Lower leg skin (tissue), 4 donors: ENCODE measurements around the gene TRIM31. TPM values are rescaled to one million over a fixed set of nuclear protein-coding genes. Genes with fewer than 3 reads are reported as not detected.

ENCODE experiments used
- DNase-seq, 2 donors: peaks; one replicate each; pipeline ENCODE4 v3.0.0-alpha.2; 2019; ENCODE audit warnings: low spot score in 2 of 2
- H3K4me3 ChIP-seq: fragments of 200-600 bp; sonication (generic); 2 replicates; pipeline ENCODE4 v1.5.1; 2017; ENCODE audit warnings: mild to moderate bottlenecking, low read depth; ENCODE audit not compliant: poor library complexity, severe bottlenecking
- POLR2A ChIP-seq, 2 donors: fragments of 450-650 bp; IDR thresholded peaks; one replicate each; pipeline ENCODE4 v1.6.1; 2016 to 2017; ENCODE audit warnings: antibody characterized with exemption in 2 of 2, mild to moderate bottlenecking in 1 of 2, moderate library complexity in 1 of 2
- WGBS, 2 donors: methylation state at CpG; one replicate each; pipeline ENCODE4 v1.1.5; 2018; 5-methylcytosine and 5-hydroxymethylcytosine counted together
- intact Hi-C: fragments of 100-400 bp; cut with DNase I; formaldehyde crosslinking; loops from one replicate; pipeline ENCODE4 v1.15.0; 2023; ENCODE audit warnings: low total_unique reads
- total RNA-seq, 4 donors: library from RNA; depleted of rRNA; stranded (reverse); fragments of >200 nt; gene quantifications; one replicate each; pipeline ENCODE4 v1.1.0, GENCODE V29; 2016
- TF ChIP-seq, protein P1 (sequence below), 3 donors: fragments of 450-650 bp; IDR thresholded peaks; one replicate each; pipeline ENCODE4 v1.5.1; 2016; ENCODE audit warnings: antibody characterized with exemption in 3 of 3, mild to moderate bottlenecking in 3 of 3, moderate library complexity in 2 of 3

Gene TRIM31
- total RNA-seq, 4 donors from 2014 or later: 0.29 TPM; not detected in 3

DNA sequence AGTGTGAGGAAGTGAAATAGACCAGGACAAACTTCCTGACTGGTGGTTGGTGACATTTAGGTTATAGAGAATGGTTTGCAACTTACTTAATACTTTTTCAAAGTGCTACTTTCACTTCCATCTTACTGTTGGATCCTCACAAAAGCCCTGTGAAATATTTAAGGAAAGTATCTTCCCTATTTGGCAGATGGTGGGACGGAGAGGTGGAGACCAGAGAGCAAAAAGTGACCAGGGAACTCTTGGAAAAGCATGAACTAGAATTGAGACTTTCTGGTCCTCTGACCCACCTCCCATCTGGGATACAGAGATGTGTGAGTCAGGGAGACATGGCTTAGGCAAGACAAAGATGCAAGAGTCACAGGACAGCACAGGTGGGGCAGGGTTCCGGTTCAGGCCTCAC lies 45.1 kb upstream of the TRIM31 start:
- H3K4me3 ChIP-seq: no peak overlapping the region
- TF ChIP-seq POLR2A (IDR thresholded peaks at IDR 0.05): no peak
- TF ChIP-seq, protein P1, sequence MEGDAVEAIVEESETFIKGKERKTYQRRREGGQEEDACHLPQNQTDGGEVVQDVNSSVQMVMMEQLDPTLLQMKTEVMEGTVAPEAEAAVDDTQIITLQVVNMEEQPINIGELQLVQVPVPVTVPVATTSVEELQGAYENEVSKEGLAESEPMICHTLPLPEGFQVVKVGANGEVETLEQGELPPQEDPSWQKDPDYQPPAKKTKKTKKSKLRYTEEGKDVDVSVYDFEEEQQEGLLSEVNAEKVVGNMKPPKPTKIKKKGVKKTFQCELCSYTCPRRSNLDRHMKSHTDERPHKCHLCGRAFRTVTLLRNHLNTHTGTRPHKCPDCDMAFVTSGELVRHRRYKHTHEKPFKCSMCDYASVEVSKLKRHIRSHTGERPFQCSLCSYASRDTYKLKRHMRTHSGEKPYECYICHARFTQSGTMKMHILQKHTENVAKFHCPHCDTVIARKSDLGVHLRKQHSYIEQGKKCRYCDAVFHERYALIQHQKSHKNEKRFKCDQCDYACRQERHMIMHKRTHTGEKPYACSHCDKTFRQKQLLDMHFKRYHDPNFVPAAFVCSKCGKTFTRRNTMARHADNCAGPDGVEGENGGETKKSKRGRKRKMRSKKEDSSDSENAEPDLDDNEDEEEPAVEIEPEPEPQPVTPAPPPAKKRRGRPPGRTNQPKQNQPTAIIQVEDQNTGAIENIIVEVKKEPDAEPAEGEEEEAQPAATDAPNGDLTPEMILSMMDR (IDR thresholded peaks at IDR 0.05): no peak
- 88 to 90% methylated on average over 2 of the region's 2 CpGs for WGBS, 2 donors
- no peak for DNase-seq
- intact Hi-C loops: no loop called here

DNA sequence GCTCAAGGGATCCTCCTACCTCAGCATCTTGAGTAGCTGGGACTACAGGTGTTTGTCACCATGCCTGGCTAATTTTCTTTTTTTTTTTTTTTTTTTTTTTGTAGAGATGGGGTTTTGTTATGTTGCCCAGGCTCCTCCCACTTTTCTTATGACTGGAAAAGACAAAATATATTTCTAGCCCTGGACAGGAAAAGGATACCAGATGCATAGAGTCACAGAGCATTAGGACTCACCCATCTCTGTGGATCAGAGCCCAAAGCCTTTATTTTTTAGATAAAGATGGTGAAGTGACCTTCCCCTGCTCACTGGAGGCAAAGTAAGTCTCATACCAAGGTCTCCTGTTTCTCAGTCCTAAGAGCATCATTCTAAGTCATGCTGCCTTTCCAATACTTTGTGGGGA lies 44.7 kb upstream of the TRIM31 start:
- intact Hi-C loops: no loop called here
- DNase-seq: no peak
- TF ChIP-seq, protein P1 (IDR thresholded peaks at IDR 0.05): no peak
- H3K4me3 ChIP-seq: no peak overlapping the region

- DNase-seq: no peak
- no peak overlapping the region for H3K4me3 ChIP-seq
- intact Hi-C loops: no loop called here
- TF ChIP-seq POLR2A (IDR thresholded peaks at IDR 0.05): no peak
- TF ChIP-seq, protein P1 (IDR thresholded peaks at IDR 0.05): no peak
- 92 to 93% methylated on average over 9 of the region's 9 CpGs for WGBS, 2 donors
These were observed 43.9 kb upstream of the TRIM31 start for GRCh38 chr6:30156774-30157173.

DNA sequence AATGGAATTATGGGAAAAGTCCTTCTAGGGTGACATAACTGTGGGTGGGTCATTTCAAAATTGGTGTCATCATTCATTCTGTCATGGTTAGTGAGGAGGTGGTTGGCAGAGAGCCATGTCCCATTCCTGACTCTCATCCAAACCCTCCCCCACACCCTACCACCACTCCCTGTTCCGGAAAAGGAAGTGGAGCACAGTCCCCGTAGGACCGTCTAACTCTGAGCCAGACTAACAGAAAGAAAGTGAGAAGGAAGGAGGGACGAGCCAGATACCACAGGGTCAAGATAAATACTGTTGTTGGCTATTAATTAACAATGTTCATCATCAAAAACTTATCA lies 43.3 kb upstream of the TRIM31 start:
- DNase-seq: peak in 1 of 2 donors; percentile 43
- TF ChIP-seq POLR2A (IDR thresholded peaks at IDR 0.05): no peak
- TF ChIP-seq, protein P1 (IDR thresholded peaks at IDR 0.05): no peak
- intact Hi-C loops: no loop called here
- WGBS, 2 donors: 14 to 16% methylated on average over 4 of the region's 4 CpGs
- H3K4me3 ChIP-seq: no peak overlapping the region

DNA sequence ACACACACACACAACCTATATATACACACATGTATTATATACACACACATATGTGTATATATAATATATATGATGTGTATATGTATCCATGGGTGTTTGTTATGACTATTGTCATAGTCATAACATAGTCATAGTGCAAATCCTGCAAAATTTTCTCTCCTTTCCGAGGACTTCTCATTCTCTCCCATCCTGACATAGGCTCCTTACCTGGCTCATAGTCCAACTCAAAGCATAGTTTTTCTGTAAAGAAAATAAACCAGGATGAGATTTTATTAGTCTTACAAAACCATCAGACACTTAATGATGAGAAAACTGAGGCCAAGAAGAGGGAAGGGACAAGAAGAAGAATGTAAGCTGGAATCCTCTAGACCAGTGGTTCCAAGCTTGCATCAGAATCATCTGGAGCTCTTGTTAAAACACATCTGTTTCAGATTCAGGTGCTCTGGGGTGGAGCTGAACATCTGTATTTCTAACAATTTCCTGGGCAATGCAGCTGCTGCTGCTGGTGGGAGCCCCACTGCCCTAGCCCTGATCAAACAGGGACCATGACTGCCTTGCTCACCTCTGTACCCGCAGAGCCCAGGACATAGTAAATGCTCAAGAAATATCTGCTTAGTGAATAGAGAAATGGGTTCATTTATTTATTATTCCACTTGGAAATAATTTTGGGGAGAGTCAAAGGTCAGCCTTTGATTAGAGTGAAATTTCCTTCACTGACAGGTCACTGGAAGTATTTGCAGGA lies 42.8 kb upstream of the TRIM31 start:
- TF ChIP-seq, protein P1 (IDR thresholded peaks at IDR 0.05): no peak
- TF ChIP-seq POLR2A (IDR thresholded peaks at IDR 0.05): no peak
- intact Hi-C loops: no loop called here
- no peak for DNase-seq
- no peak overlapping the region for H3K4me3 ChIP-seq
- 84 to 89% methylated on average over 2 of the region's 2 CpGs for WGBS, 2 donors
